Heart right ventricle (tissue), 16 donors: Measurements from ENCODE around the gene SMTNL1. TPM values are rescaled to one million over a fixed set of nuclear protein-coding genes. Genes with fewer than 3 reads are reported as not detected.
A peak's percentile ranks its signal among the peaks of the same experiment; 100 is the strongest.

Source experiments
- ATAC-seq, 8 donors: fragments of 200-7000 bp; cut with Tn5 transposase; one replicate each; pipeline ENCODE4 v1.9.1; 2020; ENCODE audit warnings: mild to moderate bottlenecking in 8 of 8, moderate library complexity in 8 of 8, moderate number of reproducible peaks in 1 of 8
- DNase-seq, 2 donors: peaks; one replicate each; pipeline ENCODE4 v3.0.0-alpha.2; 2020
- H3K27ac ChIP-seq, 10 donors: fragments of 200-600 bp; sonication (generic) in 2 of 10; one replicate each; pipeline versions ENCODE4 v1.5.0 to v1.8.0; 2020 to 2022; ENCODE audit warnings: mild to moderate bottlenecking in 3 of 10
- H3K27me3 ChIP-seq, 7 donors: fragments of 200-600 bp; one replicate each; pipeline ENCODE4 v1.8.0; 2021 to 2022; ENCODE audit warnings: mild to moderate bottlenecking in 2 of 7
- H3K36me3 ChIP-seq, 9 donors: fragments of 200-600 bp; sonication (generic) in 1 of 9; one replicate each; pipeline versions ENCODE4 v1.5.0 to v1.8.0; 2020 to 2022; ENCODE audit warnings: mild to moderate bottlenecking in 2 of 9
- H3K4me1 ChIP-seq, 9 donors: fragments of 200-600 bp; sonication (generic) in 1 of 9; one replicate each; pipeline versions ENCODE4 v1.5.0 to v1.8.0; 2020 to 2022; ENCODE audit warnings: mild to moderate bottlenecking in 4 of 9
- H3K4me3 ChIP-seq, 10 donors: fragments of 200-600 bp; sonication (generic) in 2 of 10; one replicate each; pipeline versions ENCODE4 v1.5.0 to v1.8.0; 2020 to 2022; ENCODE audit warnings: mild to moderate bottlenecking in 7 of 10, moderate library complexity in 2 of 10
- H3K9me3 ChIP-seq, 11 donors: fragments of 200-600 bp in 10 of 11; sonication (generic) in 2 of 11; one replicate each; pipeline versions ENCODE4 v1.5.0 to v1.8.0; 2013 to 2022; ENCODE audit warnings: mild to moderate bottlenecking in 2 of 11, control low read depth in 1 of 11, moderate library complexity in 1 of 11
- WGBS, 2 donors: extraction: QIAGEN DNeasy Blood & Tissue Kit; methylation state at CpG; one replicate each; pipeline ENCODE4 v1.1.7; 2013; ENCODE audit warnings: inconsistent platforms in 1 of 2; 5-methylcytosine and 5-hydroxymethylcytosine counted together
- intact Hi-C, 10 donors: fragments of 100-400 bp; cut with DNase I; formaldehyde crosslinking; loops; one replicate each; pipeline versions ENCODE4 v1.11.1 to v1.14.2; 2022
- polyA plus RNA-seq, 2 donors: library from polyadenylated mRNA; stranded (reverse); fragments of 200-250 nt; gene quantifications; one replicate each; pipeline ENCODE4 v1.2.3, GENCODE V29; 2013
- total RNA-seq, 10 donors: library from RNA; stranded (reverse); fragmentation: NEBNext Ultra II Directional in 3 of 10; extraction: Animal tissue kit (Norgen Biotek cat#: 25700) in 3 of 10; gene quantifications; one replicate each; pipeline versions ENCODE4 v1.2.1 to v1.2.4, GENCODE V29; 2021 to 2023
- TF ChIP-seq, protein P1 (sequence below), 9 donors: fragments of 200-600 bp; sonication (generic) in 2 of 9; IDR thresholded peaks; one replicate each; pipeline versions ENCODE4 v1.5.0 to v1.8.0; 2021 to 2022; ENCODE audit warnings: antibody characterized with exemption in 9 of 9, mild to moderate bottlenecking in 5 of 9, moderate library complexity in 1 of 9
- donor health status: Arrhythmogenic right ventricular cardiomyopathy.
- donor health status: ischemic (EF 13 %, LVEDD 7.1; RV severe dilation, severe dysfunction).
- donor health status: healthy with polysubstance abuse.
- donor health status: DM: no; HTN: yes; CAD: no.
- donor health status: DM: no; HTN: no; CAD: no.
- donor health status: ischemic (EF 25% LVEDD 6.9; RV normal size, moderate dysfunction).
- donor health status: ischemic (EF 25% LVEDD 5.7; RV mildly dilated, moderate dysfunction).
- donor health status: healthy.
- donor health status: DM: yes; HTN: yes; CAD: no.
- donor health status: Ischemic cardiomyopathy.
- donor health status: ischemic (EF 35%, LVEDD 5.7; RV mildly dilated, moderate dysfunction).
- donor health status: nonischemic (EF 11% LVEDD 7.7; RV severe dilation, severe dysfunction).
- donor health status: DM: yes; HTN: yes; CAD: no.
- donor health status: PGD.
- donor health status: ischemic (EF 29% LVEDD 5.4; RV normal size, mild dysfunction).
- donor health status: nonischemic (EF 23%, LVEDD 6.1; RV moderate dilation, normal function).

Gene SMTNL1
- total and polyA plus RNA-seq, 12 donors: not detected

- peaks cover 0 to 80% (median 17%) of the 10 kb centered on the region in 9 donors for H3K36me3 ChIP-seq
These were observed 22.8 kb downstream of the SMTNL1 start for GRCh38 chr11:57560146-57560545.

GRCh38 chr11:57562596-57562995, 25.2 kb downstream of the SMTNL1 start:
- no peak for DNase-seq
- no peaks in the 10 kb centered on the region for H3K9me3 ChIP-seq
- H3K27ac ChIP-seq: no peak overlapping the region
- TF ChIP-seq, protein P1, sequence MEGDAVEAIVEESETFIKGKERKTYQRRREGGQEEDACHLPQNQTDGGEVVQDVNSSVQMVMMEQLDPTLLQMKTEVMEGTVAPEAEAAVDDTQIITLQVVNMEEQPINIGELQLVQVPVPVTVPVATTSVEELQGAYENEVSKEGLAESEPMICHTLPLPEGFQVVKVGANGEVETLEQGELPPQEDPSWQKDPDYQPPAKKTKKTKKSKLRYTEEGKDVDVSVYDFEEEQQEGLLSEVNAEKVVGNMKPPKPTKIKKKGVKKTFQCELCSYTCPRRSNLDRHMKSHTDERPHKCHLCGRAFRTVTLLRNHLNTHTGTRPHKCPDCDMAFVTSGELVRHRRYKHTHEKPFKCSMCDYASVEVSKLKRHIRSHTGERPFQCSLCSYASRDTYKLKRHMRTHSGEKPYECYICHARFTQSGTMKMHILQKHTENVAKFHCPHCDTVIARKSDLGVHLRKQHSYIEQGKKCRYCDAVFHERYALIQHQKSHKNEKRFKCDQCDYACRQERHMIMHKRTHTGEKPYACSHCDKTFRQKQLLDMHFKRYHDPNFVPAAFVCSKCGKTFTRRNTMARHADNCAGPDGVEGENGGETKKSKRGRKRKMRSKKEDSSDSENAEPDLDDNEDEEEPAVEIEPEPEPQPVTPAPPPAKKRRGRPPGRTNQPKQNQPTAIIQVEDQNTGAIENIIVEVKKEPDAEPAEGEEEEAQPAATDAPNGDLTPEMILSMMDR (IDR thresholded peaks at IDR 0.05): no peak
- peaks cover 0 to 45% (median 17%) of the 10 kb centered on the region in 9 donors for H3K4me1 ChIP-seq
- H3K4me3 ChIP-seq: no peak overlapping the region
- no peaks in the 10 kb centered on the region for H3K27me3 ChIP-seq
- peaks cover 0 to 56% (median 11%) of the 10 kb centered on the region in 9 donors for H3K36me3 ChIP-seq
- no peak for ATAC-seq
- 75 to 77% methylated on average over 4 of the region's 4 CpGs for WGBS, 2 donors
- intact Hi-C loops: loop anchor here in 1 of 10 donors (5.0 kb wide), 1 partner anchor 35 kb away; the partner anchor contains the start of gene SERPING1

More at GRCh38 chr11:57560146-57560545, 22.8 kb downstream of the SMTNL1 start:
- Histone ChIP-seq H3K27ac (no peak overlapping the region), H3K4me1 (peaks cover 0 to 28% (median 3%) of the 10 kb centered on the region in 9 donors), H3K4me3 (no peak overlapping the region), H3K27me3 (no peaks in the 10 kb centered on the region), H3K9me3 (no peaks in the 10 kb centered on the region)
- DNase-seq (no peak), ATAC-seq (no peak)
- intact Hi-C loops: loop anchor here in 1 of 10 donors (5.0 kb wide), 1 partner anchor 37 kb away; the partner anchor contains the start of gene SERPING1
- TF ChIP-seq, protein P1 (IDR thresholded peaks at IDR 0.05): no peak
- 87 to 93% methylated on average over 4 of the region's 4 CpGs for WGBS, 2 donors

DNA sequence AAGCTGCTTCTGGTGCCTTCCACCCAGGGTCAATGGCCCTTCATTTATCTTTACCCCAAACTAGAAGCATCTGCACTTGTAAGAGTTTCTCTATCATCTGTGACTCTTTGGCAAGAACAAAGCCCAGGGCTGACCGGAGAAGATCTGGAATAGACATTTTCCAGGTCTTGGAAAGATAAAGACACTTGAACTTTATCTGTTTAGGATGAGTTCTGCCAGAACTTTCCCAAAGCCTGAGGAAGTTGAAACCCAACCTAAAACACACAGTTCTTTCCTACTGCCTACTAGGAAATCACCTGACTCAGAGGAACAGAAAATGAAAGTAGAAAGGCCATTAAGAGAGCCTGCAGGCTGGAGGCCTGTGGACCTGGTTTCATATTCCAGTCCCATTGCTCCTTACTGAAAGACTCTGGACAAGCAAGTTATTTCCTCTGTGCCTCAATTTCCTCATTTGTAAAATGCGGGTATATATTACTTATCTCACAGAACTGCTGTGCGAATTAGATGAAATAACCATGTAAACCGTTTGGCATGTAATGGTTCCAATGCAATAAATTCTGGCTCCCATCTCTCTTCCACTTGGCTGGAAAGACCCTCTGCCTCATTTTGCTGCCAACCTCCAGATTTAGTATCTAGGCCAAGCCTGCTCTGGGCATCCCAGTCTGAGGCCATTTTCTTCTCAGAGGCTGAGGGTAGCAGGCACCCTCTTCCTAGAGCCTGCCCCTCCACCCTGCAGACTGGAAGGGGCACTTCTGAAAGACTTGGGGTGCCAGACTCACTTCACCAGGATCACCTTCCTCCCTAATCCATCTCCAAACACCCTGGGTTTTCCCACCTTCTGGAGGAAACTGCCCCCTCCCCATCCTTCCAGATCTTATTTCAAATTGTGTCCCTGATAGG, 28.9 kb downstream of the SMTNL1 start:
- 34 to 49% methylated on average over 4 of the region's 4 CpGs for whole genome bisulfite sequencing, 2 donors
- TF ChIP-seq, protein P1 (IDR thresholded peaks at IDR 0.05): no peak
- H3K27ac ChIP-seq: peak overlapping the region; percentile 2 to 94 (median 84)

GRCh38 chr11:57566905-57567514, 29.6 kb downstream of the SMTNL1 start:
- TF ChIP-seq, protein P1 (IDR thresholded peaks at IDR 0.05): no peak
- no peaks in the 10 kb centered on the region for H3K9me3 ChIP-seq
- H3K4me1 ChIP-seq: peaks cover 0 to 53% (median 14%) of the 10 kb centered on the region in 9 donors
- ATAC-seq (peak in 4 of 8 donors; percentile 7 to 26 (median 19)), DNase-seq (peak in 1 of 2 donors; percentile 28)
- intact Hi-C loops: loop anchor here in 4 of 10 donors (5.0 kb wide), 2 partner anchors 75 to 945 kb away; no protein-coding TSS in a partner anchor
- WGBS, 2 donors: 18 to 24% methylated on average over 15 of the region's 15 CpGs
- peak overlapping the region; percentile 23 to 90 (median 80) for H3K4me3 ChIP-seq
- H3K27me3 ChIP-seq: no peaks in the 10 kb centered on the region
- H3K27ac ChIP-seq: peak overlapping the region; percentile 51 to 94 (median 84)
- peaks cover 0 to 17% (median 0%) of the 10 kb centered on the region in 9 donors for H3K36me3 ChIP-seq

More for the DNA sequence above, 28.9 kb downstream of the SMTNL1 start:
- DNase-seq (peak in 1 of 2 donors; percentile 22), ATAC-seq (peak; percentile 32 to 78 (median 68))
- Histone ChIP-seq H3K27me3 (no peaks in the 10 kb centered on the region), H3K9me3 (no peaks in the 10 kb centered on the region), H3K36me3 (peaks cover 0 to 22% (median 0%) of the 10 kb centered on the region in 9 donors), H3K4me3 (peak overlapping the region; percentile 16 to 90 (median 80)), H3K4me1 (peaks cover 0 to 61% (median 17%) of the 10 kb centered on the region in 9 donors)
- intact Hi-C loops: loop anchor here in 4 of 10 donors (5.0 kb wide), 2 partner anchors 76 to 946 kb away; no protein-coding TSS in a partner anchor
